Measurements from ENCODE around the gene EEF2.

GRCh38 chr19:3950871-3951861 lies 34.1 kb downstream of the EEF2 start:
- TF ChIP-seq CTCF (conservative IDR thresholded peaks at IDR 0.05; ENCODE audit: low read length) = no peak
- TF ChIP-seq EZH2phosphoT487 (IDR thresholded peaks at IDR 0.05; ENCODE audit: borderline replicate concordance) = no peak

Measured in Loucy (cell line).